T-helper 1 cell treated with Interleukin-12 subunit alpha and Interleukin-12 subunit beta and Interleukin-4 antibody, amounts not matched to agents 30 μg/mL and 1 μg/mL, for 36 hours (primary cell): ENCODE results near the gene HDGFL3.
A peak's percentile ranks its signal among the peaks of the same experiment; 100 is the strongest.

Experiments
- H3K27ac Mint-ChIP-seq: one replicate; pipeline ENCODE4 v1.8.0; 2021; ENCODE audit warnings: mild to moderate bottlenecking, mixed read lengths
- H3K27me3 Mint-ChIP-seq: one replicate; pipeline ENCODE4 v1.8.0; 2021; ENCODE audit warnings: low read depth, mixed read lengths
- H3K36me3 Mint-ChIP-seq: one replicate; pipeline ENCODE4 v1.8.0; 2021; ENCODE audit warnings: low read depth, mixed read lengths
- H3K4me1 Mint-ChIP-seq: one replicate; pipeline ENCODE4 v1.8.0; 2021; ENCODE audit warnings: low read depth, mixed read lengths
- H3K4me3 Mint-ChIP-seq: one replicate; pipeline ENCODE4 v1.8.0; 2021; ENCODE audit warnings: mild to moderate bottlenecking, moderate library complexity, mixed read lengths
- H3K9me3 Mint-ChIP-seq: one replicate; pipeline ENCODE4 v1.8.0; 2021; ENCODE audit warnings: mixed read lengths

The HDGFL3 gene

GRCh38 chr15:83129791-83130190 lies 77.8 kb downstream of the HDGFL3 start:
- no peak overlapping the region for H3K4me3 Mint-ChIP-seq
- H3K4me1 Mint-ChIP-seq = peaks cover 3% of the 10 kb centered on the region
- H3K27ac Mint-ChIP-seq = no peak overlapping the region
- H3K36me3 Mint-ChIP-seq = peaks cover 40% of the 10 kb centered on the region
- H3K9me3 Mint-ChIP-seq = no peaks in the 10 kb centered on the region
- H3K27me3 Mint-ChIP-seq = no peaks in the 10 kb centered on the region

- Mint-ChIP-seq H3K9me3 (no peaks in the 10 kb centered on the region), H3K36me3 (peaks cover 51% of the 10 kb centered on the region), H3K4me3 (no peak overlapping the region), H3K4me1 (peaks cover 3% of the 10 kb centered on the region), H3K27ac (no peak overlapping the region), H3K27me3 (no peaks in the 10 kb centered on the region)
Observed at GRCh38 chr15:83127547-83128150, 80.0 kb downstream of the HDGFL3 start.

GRCh38 chr15:83123529-83123928 lies 84.1 kb downstream of the HDGFL3 start:
- Mint-ChIP-seq H3K4me1 (peaks cover 3% of the 10 kb centered on the region), H3K27me3 (no peaks in the 10 kb centered on the region), H3K9me3 (no peaks in the 10 kb centered on the region), H3K36me3 (peaks cover 48% of the 10 kb centered on the region), H3K4me3 (no peak overlapping the region), H3K27ac (no peak overlapping the region)

GRCh38 chr15:83119968-83120581 lies 87.5 kb downstream of the HDGFL3 start:
- H3K36me3 Mint-ChIP-seq = peaks cover 39% of the 10 kb centered on the region
- H3K9me3 Mint-ChIP-seq = no peaks in the 10 kb centered on the region
- no peaks in the 10 kb centered on the region for H3K4me1 Mint-ChIP-seq
- H3K27ac Mint-ChIP-seq = no peak overlapping the region
- H3K4me3 Mint-ChIP-seq = no peak overlapping the region
- no peaks in the 10 kb centered on the region for H3K27me3 Mint-ChIP-seq

GRCh38 chr15:83118968-83119367 lies 88.7 kb downstream of the HDGFL3 start:
- Mint-ChIP-seq H3K4me1 (no peaks in the 10 kb centered on the region), H3K4me3 (no peak overlapping the region), H3K9me3 (no peaks in the 10 kb centered on the region), H3K27ac (no peak overlapping the region), H3K36me3 (peaks cover 43% of the 10 kb centered on the region), H3K27me3 (no peaks in the 10 kb centered on the region)

GRCh38 chr15:83118291-83118827 lies 89.3 kb downstream of the HDGFL3 start:
- peaks cover 43% of the 10 kb centered on the region for H3K36me3 Mint-ChIP-seq
- no peak overlapping the region for H3K27ac Mint-ChIP-seq
- no peaks in the 10 kb centered on the region for H3K27me3 Mint-ChIP-seq
- H3K4me1 Mint-ChIP-seq = no peaks in the 10 kb centered on the region
- H3K4me3 Mint-ChIP-seq = no peak overlapping the region
- H3K9me3 Mint-ChIP-seq = no peaks in the 10 kb centered on the region

DNA sequence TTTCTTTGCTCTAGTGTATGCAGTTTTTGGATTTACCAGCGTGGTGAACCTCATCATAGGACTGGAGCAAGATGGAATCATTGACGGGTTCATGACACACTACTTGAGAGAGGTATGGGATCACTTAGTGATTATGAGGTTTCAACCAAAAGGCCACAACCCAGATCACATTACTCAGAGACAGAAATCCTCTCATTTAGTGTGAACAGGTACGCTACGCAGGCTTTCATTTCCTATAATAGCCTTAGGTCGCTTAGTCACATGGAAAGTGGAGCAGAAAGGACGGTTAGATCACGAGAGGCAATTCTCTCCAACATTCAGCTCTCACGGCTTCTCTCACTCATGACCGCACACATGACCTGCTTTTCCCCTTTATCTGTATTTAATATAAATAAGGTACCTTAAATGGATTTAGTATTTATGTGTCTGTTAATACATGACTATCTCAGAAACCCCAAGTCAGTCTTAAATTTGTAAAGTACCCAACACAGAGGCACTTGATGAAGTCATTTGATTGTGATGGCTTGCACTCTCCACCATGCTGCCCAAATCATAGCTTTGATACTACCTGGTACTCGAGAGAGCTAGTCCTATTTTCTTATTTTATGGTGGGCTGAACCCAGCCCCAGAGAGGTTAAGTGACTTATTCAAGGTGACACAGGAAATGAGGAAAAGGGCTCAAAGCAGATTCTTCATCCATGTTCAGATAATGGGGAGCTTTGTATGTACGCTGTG lies 91.6 kb downstream of the HDGFL3 start:
- no peaks in the 10 kb centered on the region for H3K27me3 Mint-ChIP-seq
- H3K4me1 Mint-ChIP-seq = peaks cover 12% of the 10 kb centered on the region
- no peak overlapping the region for H3K27ac Mint-ChIP-seq
- H3K9me3 Mint-ChIP-seq = no peaks in the 10 kb centered on the region
- H3K4me3 Mint-ChIP-seq = no peak overlapping the region
- H3K36me3 Mint-ChIP-seq = peaks cover 41% of the 10 kb centered on the region

GRCh38 chr15:83115410-83115809 lies 92.2 kb downstream of the HDGFL3 start:
- H3K27me3 Mint-ChIP-seq = no peaks in the 10 kb centered on the region
- no peak overlapping the region for H3K4me3 Mint-ChIP-seq
- H3K27ac Mint-ChIP-seq = peak overlapping the region; percentile 6
- H3K36me3 Mint-ChIP-seq = peaks cover 39% of the 10 kb centered on the region
- peaks cover 12% of the 10 kb centered on the region for H3K4me1 Mint-ChIP-seq
- no peaks in the 10 kb centered on the region for H3K9me3 Mint-ChIP-seq

DNA sequence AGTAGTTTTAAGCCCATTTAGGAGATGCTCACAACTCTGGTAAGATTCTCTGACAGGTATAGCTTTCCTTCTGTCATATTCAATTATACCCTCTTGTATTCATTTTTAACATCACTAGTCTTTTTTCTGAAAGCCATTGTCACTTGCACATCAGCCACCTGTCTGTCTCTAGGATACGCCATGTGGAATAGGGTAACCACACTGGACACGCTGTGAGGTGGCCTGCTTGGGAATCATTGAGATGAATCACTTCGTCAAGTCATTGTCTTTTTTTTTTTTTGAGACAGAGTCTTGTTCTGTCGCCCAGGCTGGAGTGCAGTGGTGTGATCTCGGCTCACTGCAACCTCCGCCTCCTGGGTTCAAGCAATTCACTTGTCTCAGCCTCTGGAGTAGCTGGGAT lies 92.8 kb downstream of the HDGFL3 start:
- no peaks in the 10 kb centered on the region for H3K9me3 Mint-ChIP-seq
- H3K27me3 Mint-ChIP-seq = no peaks in the 10 kb centered on the region
- H3K4me1 Mint-ChIP-seq = peaks cover 15% of the 10 kb centered on the region
- peaks cover 38% of the 10 kb centered on the region for H3K36me3 Mint-ChIP-seq
- H3K4me3 Mint-ChIP-seq = no peak overlapping the region
- H3K27ac Mint-ChIP-seq = no peak overlapping the region

- Mint-ChIP-seq H3K27me3 (no peaks in the 10 kb centered on the region), H3K9me3 (no peaks in the 10 kb centered on the region), H3K27ac (no peak overlapping the region), H3K36me3 (peaks cover 41% of the 10 kb centered on the region), H3K4me1 (peaks cover 23% of the 10 kb centered on the region), H3K4me3 (no peak overlapping the region)
Observed at GRCh38 chr15:83113881-83114674, 93.5 kb downstream of the HDGFL3 start.

DNA sequence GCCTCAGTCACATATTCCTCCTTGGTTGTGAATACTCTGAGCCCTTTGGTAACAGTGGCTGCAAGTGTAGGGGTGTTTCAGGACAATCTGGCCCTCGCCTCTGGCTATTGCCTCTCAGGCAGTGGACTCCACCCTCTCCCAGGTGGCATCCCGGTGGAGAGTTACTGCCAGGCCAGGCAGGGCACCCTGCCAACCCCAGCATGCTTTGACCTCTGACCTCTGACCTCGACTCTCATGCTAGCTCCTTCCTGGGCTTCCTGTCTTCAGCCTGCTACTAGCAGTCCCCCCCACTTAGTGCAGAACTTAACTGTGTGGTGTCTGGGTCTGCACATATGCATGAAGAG lies 94.7 kb downstream of the HDGFL3 start:
- peaks cover 34% of the 10 kb centered on the region for H3K4me1 Mint-ChIP-seq
- no peaks in the 10 kb centered on the region for H3K27me3 Mint-ChIP-seq
- H3K9me3 Mint-ChIP-seq = no peaks in the 10 kb centered on the region
- no peak overlapping the region for H3K4me3 Mint-ChIP-seq
- H3K27ac Mint-ChIP-seq = no peak overlapping the region
- H3K36me3 Mint-ChIP-seq = peaks cover 47% of the 10 kb centered on the region

DNA sequence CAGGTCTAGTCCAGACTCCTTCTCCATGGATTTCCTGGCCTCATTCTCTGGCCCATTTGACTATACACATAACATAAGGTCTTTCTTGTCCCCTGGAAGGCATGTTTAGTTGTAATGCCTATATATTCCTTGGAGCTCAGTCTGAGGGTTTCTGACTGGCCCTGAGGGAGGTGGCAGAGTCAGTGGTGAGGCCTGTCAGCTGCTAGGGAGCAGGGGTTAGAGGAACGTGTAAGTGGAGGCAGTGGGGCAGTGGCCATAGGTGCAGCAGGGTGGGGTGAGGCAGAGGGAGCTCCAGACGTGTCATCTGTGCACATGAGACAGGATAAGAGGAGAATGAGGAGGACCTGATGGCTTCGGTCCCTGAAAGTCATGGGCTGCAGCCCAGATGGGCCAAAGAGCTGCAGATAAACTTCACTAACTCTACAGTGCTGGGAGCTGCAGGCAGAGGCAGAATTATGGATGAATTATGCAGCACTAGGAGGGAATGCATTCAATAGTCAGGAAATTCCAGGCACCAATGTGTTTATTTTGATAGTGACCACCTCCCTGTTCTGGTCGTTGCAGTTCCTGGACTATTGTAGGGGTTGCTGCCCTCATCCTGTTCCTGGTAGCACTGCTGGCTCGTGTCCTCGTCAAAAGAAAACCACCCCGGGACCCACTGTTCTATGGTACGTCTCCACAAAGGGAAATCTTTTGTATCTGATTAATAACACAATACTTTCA lies 95.2 kb downstream of the HDGFL3 start:
- Mint-ChIP-seq H3K36me3 (peaks cover 47% of the 10 kb centered on the region), H3K4me1 (peaks cover 34% of the 10 kb centered on the region), H3K4me3 (no peak overlapping the region), H3K27ac (no peak overlapping the region), H3K9me3 (no peaks in the 10 kb centered on the region), H3K27me3 (no peaks in the 10 kb centered on the region)

DNA sequence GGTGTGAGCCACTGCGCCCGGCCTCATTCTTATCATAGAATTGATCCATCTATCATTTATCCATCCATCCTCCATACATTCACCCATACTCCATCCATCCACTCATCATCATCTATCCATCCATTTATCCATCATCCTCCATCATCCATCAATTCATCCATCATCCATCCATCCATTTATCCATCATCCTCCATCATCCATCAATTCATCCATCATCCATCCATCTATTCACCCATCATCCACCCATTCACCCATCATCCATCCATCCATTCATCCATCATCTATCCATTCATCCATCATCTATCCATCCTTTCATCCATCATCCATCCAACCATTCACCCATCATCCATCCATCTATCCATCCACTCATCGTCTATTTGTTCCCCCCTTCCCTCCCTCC lies 96.5 kb downstream of the HDGFL3 start:
- H3K4me1 Mint-ChIP-seq = peaks cover 39% of the 10 kb centered on the region
- H3K27ac Mint-ChIP-seq = peak overlapping the region; percentile 14
- H3K27me3 Mint-ChIP-seq = peaks cover 7% of the 10 kb centered on the region
- H3K9me3 Mint-ChIP-seq = no peaks in the 10 kb centered on the region
- H3K36me3 Mint-ChIP-seq = peaks cover 47% of the 10 kb centered on the region
- H3K4me3 Mint-ChIP-seq = no peak overlapping the region

DNA sequence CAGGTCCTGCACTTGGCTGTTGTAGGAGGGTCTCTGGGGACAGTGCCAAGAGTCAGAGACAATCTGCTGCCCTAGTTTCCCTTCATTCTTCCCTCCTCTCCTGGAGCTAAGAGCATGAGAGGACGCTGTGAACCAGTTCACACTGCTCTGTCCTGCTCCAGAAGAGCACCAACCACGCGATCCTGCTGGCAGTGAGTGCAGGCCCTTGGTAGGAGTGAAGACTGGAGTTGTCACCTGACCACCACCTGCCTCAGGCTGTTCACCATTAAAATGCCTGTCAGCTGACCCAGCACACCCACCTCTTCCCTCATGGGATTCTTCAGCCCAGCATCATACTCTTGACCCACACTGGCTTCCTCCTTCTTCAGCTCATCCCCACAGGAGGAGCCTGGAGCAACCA lies 97.2 kb downstream of the HDGFL3 start:
- H3K9me3 Mint-ChIP-seq = no peaks in the 10 kb centered on the region
- H3K4me1 Mint-ChIP-seq = peaks cover 42% of the 10 kb centered on the region
- H3K4me3 Mint-ChIP-seq = peak overlapping the region; percentile 30
- peaks cover 10% of the 10 kb centered on the region for H3K27me3 Mint-ChIP-seq
- no peak overlapping the region for H3K27ac Mint-ChIP-seq
- peaks cover 41% of the 10 kb centered on the region for H3K36me3 Mint-ChIP-seq
